Fibroblast of pulmonary artery (primary cell): ENCODE data around the gene TNFAIP3.

Source experiments
- DNase-seq: peaks from one replicate; pipeline ENCODE4 v3.0.0-alpha.2; 2010; ENCODE audit warnings: low read depth
- H3K4me3 ChIP-seq: replicated peaks from 2 replicates; pipeline ENCODE4 v1.5.1; 2011; ENCODE audit warnings: low read depth, mild to moderate bottlenecking, control low read depth, low read length, moderate library complexity
- CTCF ChIP-seq: IDR thresholded peaks from 2 replicates; pipeline ENCODE4 v1.5.1; 2011; ENCODE audit warnings: mild to moderate bottlenecking, control low read depth, low read length, inconsistent platforms; ENCODE audit errors: missing control alignments

TNFAIP3 gene

DNA sequence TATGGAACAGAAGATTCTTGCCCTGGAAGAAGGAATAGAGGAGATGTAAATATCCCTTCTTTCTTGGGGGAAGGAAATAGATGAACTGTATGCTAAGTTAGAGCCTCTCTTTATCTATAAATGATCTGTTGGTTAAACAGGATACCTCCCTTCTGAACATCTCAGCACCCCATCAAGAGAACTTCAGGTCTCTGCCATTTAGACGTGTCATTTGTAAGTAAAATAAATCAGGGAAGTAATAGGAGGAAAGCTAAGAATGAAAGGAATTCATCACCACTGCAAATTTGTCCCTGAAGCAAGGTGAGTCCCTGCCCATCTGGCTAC, 42.5 kb upstream of the TNFAIP3 start:
- DNase-seq: no peak
- H3K4me3 ChIP-seq: no peak overlapping the region
- TF ChIP-seq CTCF: no peak

GRCh38 chr6:137824896-137825295, 42.2 kb upstream of the TNFAIP3 start:
- no peak for DNase-seq
- H3K4me3 ChIP-seq: no peak overlapping the region
- no peak for TF ChIP-seq CTCF

- H3K4me3 ChIP-seq: no peak overlapping the region
- DNase-seq: no peak
- no peak for TF ChIP-seq CTCF
These were observed 39.6 kb upstream of the TNFAIP3 start for GRCh38 chr6:137827411-137827940.

DNA sequence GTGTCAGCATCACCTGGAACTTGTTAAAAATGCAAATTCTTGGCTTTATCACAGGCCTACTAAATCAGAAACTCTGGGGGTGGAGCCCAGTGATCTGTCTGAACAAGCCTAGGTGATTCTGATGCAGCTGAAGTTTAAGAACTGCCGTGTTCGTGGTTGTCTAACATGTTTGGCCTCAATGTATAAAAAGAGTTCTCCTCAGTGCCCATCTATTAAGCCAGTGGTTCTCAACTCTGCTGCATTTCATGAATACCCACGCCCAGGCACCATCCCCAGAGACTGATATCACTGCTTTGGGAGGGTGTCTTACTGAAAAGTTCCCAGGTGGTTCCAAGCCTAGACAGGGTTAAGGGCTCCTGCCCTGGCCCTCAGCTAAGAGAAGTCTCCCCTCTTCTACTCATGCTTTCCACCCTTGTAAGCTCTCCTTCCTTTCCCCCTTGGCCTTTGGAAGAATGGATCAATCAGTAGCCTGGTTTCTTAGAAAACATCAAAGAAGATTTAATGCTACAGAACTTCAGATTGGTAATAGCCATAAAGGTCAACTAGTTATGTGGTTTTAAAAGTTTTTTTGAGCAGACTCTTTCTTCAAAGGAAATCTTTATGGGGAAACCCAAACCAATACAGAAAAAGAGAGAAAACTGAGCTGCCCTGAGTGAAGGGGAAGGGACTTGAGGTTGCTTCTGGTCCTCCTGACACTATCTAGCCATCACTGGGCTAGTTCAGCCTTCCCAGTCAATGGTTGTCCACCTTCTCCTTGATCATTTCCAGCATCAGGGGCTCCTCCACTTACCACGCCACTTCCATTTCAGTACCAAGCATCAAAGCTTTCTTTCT, 38.9 kb upstream of the TNFAIP3 start:
- no peak for DNase-seq
- no peak for TF ChIP-seq CTCF
- H3K4me3 ChIP-seq: no peak overlapping the region

- DNase-seq: peak; percentile 63
- no peak overlapping the region for H3K4me3 ChIP-seq
- TF ChIP-seq CTCF: no peak
These were observed 37.4 kb upstream of the TNFAIP3 start for GRCh38 chr6:137829641-137830083.

DNA sequence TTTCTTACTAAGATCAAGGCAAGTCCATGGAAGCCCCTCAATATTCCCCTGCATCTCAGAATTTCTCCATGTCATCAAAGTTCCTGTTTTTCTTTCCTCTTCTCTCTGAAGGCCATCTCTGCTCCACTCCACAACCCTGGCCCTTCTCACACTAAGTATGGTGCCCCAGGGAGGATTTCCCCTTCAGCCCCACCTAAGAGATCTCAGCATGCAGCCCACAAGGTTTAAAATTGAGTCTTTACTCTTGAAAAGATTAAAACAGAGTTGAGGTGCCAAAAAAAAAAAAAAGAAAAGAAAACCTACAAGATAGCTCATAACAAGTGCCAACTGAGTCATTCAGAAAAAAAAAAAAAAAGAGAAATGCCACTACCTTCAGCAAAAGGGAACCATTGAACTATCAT, 36.5 kb upstream of the TNFAIP3 start:
- no peak overlapping the region for H3K4me3 ChIP-seq
- no peak for TF ChIP-seq CTCF
- DNase-seq: no peak

- peak; percentile 81 for DNase-seq
- H3K4me3 ChIP-seq: no peak overlapping the region
- no peak for TF ChIP-seq CTCF
These were observed 34.9 kb upstream of the TNFAIP3 start for GRCh38 chr6:137832110-137832509.
